ENCODE results near the gene LAMTOR4.
"Not testable (repeated sequence)": the region's sequence is repeated elsewhere in the genome, so short reads cannot be mapped to it uniquely, and the experiment has no call there.

The LAMTOR4 gene

GRCh38 chr7:100130608-100131453, 17.9 kb upstream of the LAMTOR4 start:
- H3K27ac Mint-ChIP-seq: no peak overlapping the region
- H3K4me3 Mint-ChIP-seq: no peak overlapping the region
- no peaks in the 10 kb centered on the region for H3K9me3 Mint-ChIP-seq
- H3K27me3 Mint-ChIP-seq: no peaks in the 10 kb centered on the region
- no peaks in the 10 kb centered on the region for H3K36me3 Mint-ChIP-seq
- H3K4me1 Mint-ChIP-seq: peaks cover 33% of the 10 kb centered on the region
- no peak for ATAC-seq

GRCh38 chr7:100132126-100132525, 16.6 kb upstream of the LAMTOR4 start:
- H3K36me3 Mint-ChIP-seq: no peaks in the 10 kb centered on the region
- H3K4me1 Mint-ChIP-seq: peaks cover 27% of the 10 kb centered on the region
- H3K4me3 Mint-ChIP-seq: no peak overlapping the region
- no peaks in the 10 kb centered on the region for H3K27me3 Mint-ChIP-seq
- ATAC-seq: no peak
- no peak overlapping the region for H3K27ac Mint-ChIP-seq
- no peaks in the 10 kb centered on the region for H3K9me3 Mint-ChIP-seq

GRCh38 chr7:100132697-100133151, 16.0 kb upstream of the LAMTOR4 start:
- H3K9me3 Mint-ChIP-seq: no peaks in the 10 kb centered on the region
- H3K27ac Mint-ChIP-seq: no peak overlapping the region
- no peaks in the 10 kb centered on the region for H3K27me3 Mint-ChIP-seq
- H3K36me3 Mint-ChIP-seq: no peaks in the 10 kb centered on the region
- ATAC-seq: peak; percentile 82
- peaks cover 30% of the 10 kb centered on the region for H3K4me1 Mint-ChIP-seq
- H3K4me3 Mint-ChIP-seq: no peak overlapping the region

GRCh38 chr7:100137851-100138760, 10.6 kb upstream of the LAMTOR4 start:
- ATAC-seq: peak; percentile 86
- no peaks in the 10 kb centered on the region for H3K27me3 Mint-ChIP-seq
- H3K36me3 Mint-ChIP-seq: no peaks in the 10 kb centered on the region
- H3K4me1 Mint-ChIP-seq: peaks cover 18% of the 10 kb centered on the region
- H3K4me3 Mint-ChIP-seq: no peak overlapping the region
- H3K9me3 Mint-ChIP-seq: no peaks in the 10 kb centered on the region
- peak overlapping the region; percentile 58 for H3K27ac Mint-ChIP-seq

- Mint-ChIP-seq H3K4me1 (peaks cover 18% of the 10 kb centered on the region), H3K36me3 (no peaks in the 10 kb centered on the region), H3K27ac (no peak overlapping the region), H3K4me3 (no peak overlapping the region), H3K9me3 (no peaks in the 10 kb centered on the region), H3K27me3 (no peaks in the 10 kb centered on the region)
- ATAC-seq: no peak
These were observed 7.2 kb upstream of the LAMTOR4 start for GRCh38 chr7:100141555-100141949.

DNA sequence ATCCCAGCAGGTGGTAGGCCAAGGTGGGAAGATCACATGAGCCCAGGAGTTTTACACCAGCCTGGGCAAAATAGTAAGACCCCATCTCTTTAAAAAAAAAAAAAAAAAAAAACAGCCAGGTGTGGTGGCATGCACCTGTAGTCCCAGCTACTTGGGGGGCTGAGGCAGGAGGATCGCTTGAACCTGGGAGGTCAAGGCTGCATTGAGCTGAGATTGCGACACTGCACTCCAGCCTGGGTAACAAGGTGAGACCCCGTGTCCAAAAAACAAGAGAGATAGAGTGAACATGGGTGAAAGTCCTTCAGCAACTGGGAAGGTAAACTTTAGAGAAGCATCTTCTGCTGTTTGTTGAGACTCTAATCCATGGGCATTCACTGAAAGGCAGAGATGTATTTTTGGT, 6.3 kb upstream of the LAMTOR4 start:
- H3K36me3 Mint-ChIP-seq: no peaks in the 10 kb centered on the region
- no peaks in the 10 kb centered on the region for H3K27me3 Mint-ChIP-seq
- H3K9me3 Mint-ChIP-seq: no peaks in the 10 kb centered on the region
- H3K27ac Mint-ChIP-seq: no peak overlapping the region
- no peak for ATAC-seq
- no peak overlapping the region for H3K4me3 Mint-ChIP-seq
- H3K4me1 Mint-ChIP-seq: peaks cover 17% of the 10 kb centered on the region

DNA sequence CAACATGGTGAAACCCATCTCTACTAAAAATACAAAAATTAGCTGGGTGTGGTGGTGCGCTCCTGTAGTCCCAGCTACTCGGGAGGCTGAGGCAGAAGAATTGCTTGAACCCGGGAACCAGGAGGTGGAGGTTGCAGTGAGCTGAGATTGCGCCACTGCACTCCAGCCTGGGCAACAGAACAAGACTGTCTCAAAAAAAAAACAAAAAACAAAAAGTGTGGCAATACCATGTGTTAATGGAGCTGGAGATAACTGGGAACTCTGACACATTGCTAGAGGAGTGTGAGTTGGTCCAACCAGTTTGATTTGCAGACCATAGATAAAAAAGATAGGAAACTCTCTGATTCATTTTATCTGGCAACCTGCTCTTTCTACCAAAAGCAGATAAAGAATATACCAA, 2.4 kb upstream of the LAMTOR4 start:
- H3K4me1 Mint-ChIP-seq: peaks cover 25% of the 10 kb centered on the region

DNA sequence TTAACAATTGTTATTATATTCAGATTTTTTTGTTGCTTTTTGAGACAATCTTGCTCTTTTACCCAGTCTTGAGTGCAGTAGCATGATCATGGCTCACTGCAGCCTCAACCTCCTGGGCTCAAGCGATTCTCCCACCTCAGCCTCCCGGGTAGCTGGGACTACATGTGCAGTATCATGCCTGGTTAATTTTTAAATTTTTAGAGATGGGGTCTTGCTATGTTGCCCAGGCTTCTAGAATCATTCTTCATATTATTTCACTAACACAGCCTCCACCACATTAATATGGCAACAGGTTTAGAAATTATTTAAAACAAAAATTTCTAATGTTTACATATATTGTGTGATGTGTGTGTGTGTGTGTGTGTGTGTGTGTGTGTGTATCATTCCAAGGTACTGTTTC, 1.4 kb upstream of the LAMTOR4 start:
- Mint-ChIP-seq H3K4me1 (peaks cover 29% of the 10 kb centered on the region), H3K36me3 (peaks cover 11% of the 10 kb centered on the region), H3K27me3 (no peaks in the 10 kb centered on the region), H3K27ac (no peak overlapping the region), H3K9me3 (no peaks in the 10 kb centered on the region), H3K4me3 (no peak overlapping the region)
- ATAC-seq: no peak

More for the DNA sequence above, 2.4 kb upstream of the LAMTOR4 start:
- H3K4me3 Mint-ChIP-seq, H3K36me3 Mint-ChIP-seq, H3K9me3 Mint-ChIP-seq, H3K27ac Mint-ChIP-seq, ATAC-seq, H3K27me3 Mint-ChIP-seq: not testable (repeated sequence)

DNA sequence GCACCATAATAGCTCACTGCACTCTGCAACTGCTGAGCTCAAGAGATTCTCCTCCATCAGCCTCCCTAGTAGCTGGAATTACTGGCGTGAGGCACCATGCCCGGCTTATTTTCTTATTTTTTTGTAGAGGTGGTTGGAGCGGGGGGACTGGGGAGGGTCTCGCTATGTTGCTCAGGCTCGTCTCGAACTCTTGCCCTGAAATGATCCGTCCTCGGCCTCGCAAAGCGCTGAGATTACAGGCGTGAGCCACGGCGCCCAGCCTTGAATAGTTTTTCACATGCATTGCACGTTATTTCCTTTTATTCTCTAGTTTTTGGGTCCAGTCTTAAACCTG, 526 bp upstream of the LAMTOR4 start:
- peak overlapping the region; percentile 97 for H3K4me3 Mint-ChIP-seq
- H3K9me3 Mint-ChIP-seq: no peaks in the 10 kb centered on the region
- H3K27me3 Mint-ChIP-seq: no peaks in the 10 kb centered on the region
- peak overlapping the region; percentile 96 for H3K27ac Mint-ChIP-seq
- ATAC-seq: no peak
- H3K4me1 Mint-ChIP-seq: peaks cover 38% of the 10 kb centered on the region
- peaks cover 20% of the 10 kb centered on the region for H3K36me3 Mint-ChIP-seq

- ATAC-seq: no peak
- Mint-ChIP-seq H3K27me3 (no peaks in the 10 kb centered on the region), H3K36me3 (peaks cover 30% of the 10 kb centered on the region), H3K27ac (peak overlapping the region; percentile 20), H3K4me3 (no peak overlapping the region), H3K9me3 (no peaks in the 10 kb centered on the region), H3K4me1 (peaks cover 60% of the 10 kb centered on the region)
These were observed 3.7 kb downstream of the LAMTOR4 start for GRCh38 chr7:100152404-100152803.

DNA sequence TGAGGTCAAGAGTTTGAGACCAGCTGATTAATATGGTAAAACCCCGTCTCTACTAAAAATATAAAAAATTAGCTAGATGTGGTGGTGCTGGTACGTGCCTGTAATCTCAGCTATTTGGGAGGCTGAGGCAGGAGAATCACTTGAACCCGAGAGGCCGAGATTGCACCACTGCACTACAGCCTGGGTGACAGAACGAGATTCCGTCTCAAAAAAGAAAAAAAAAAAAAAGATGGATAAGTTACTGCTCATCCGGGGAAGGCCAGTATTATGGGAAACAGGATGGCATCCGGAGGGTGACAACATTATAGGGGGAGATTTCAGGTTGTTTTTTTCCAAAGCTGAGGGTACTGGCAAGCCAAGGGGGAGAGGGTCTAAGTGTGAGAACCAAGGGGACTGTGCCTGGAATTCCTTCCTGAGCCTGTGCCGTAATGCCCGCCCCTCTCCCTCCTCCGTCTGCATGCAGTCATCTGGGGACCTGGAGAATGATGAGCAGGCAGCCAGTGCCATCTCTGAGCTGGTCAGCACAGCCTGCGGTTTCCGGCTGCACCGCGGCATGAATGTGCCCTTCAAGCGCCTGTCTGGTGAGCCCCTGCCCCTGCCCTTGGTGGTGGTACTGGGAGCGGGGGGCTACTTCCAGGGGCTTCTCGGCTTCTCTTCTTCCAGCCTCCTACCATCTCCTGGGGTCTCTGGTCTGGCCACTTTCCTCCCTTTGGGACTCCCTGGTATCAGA, 4.4 kb downstream of the LAMTOR4 start:
- H3K27me3 Mint-ChIP-seq: no peaks in the 10 kb centered on the region
- peak overlapping the region; percentile 20 for H3K27ac Mint-ChIP-seq
- no peak overlapping the region for H3K4me3 Mint-ChIP-seq
- peaks cover 30% of the 10 kb centered on the region for H3K36me3 Mint-ChIP-seq
- no peaks in the 10 kb centered on the region for H3K9me3 Mint-ChIP-seq
- peaks cover 64% of the 10 kb centered on the region for H3K4me1 Mint-ChIP-seq
- ATAC-seq: no peak

DNA sequence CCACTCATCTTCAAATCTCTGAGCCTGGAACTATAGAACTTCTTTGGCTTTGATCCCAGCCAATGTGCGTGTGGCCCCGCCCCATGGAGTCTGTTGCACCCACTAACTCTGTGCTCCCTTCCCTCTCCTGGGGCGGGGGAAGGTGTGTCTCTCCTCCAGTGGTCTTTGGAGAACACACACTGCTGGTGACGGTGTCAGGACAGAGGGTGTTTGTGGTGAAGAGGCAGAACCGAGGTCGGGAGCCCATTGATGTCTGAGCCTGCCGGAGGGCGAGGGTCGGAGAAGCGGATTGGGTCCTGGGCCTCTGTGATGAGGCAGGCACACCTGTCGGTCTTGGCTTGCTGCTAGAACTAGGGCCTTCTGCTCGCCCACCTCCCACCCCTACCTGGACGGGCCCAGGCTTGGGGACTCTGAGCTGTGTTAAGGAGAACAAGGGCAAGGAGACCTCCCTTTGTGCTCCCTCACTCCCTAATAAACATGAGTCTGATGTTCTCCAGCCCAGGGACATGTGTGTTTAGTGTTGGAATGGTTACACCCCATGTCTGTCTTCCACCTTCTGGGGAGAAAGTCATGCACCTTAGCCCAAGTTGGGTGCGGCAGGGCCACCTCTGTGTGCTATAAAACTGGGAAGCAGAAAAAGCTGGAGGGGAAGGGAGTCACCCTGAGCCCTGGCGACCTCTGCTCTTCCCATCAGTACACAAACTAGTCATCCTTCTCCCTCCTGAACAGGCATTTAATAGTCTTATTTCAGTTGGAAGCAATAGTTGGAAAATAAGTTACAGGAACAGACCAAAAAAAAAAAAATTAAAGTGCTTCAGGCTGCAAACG, 5.2 kb downstream of the LAMTOR4 start:
- Mint-ChIP-seq H3K27ac (no peak overlapping the region), H3K36me3 (peaks cover 30% of the 10 kb centered on the region), H3K27me3 (no peaks in the 10 kb centered on the region), H3K9me3 (no peaks in the 10 kb centered on the region), H3K4me1 (peaks cover 61% of the 10 kb centered on the region), H3K4me3 (no peak overlapping the region)
- no peak for ATAC-seq

- no peak overlapping the region for H3K27ac Mint-ChIP-seq
- H3K27me3 Mint-ChIP-seq: no peaks in the 10 kb centered on the region
- H3K4me3 Mint-ChIP-seq: no peak overlapping the region
- H3K4me1 Mint-ChIP-seq: peaks cover 63% of the 10 kb centered on the region
- ATAC-seq: no peak
- no peaks in the 10 kb centered on the region for H3K9me3 Mint-ChIP-seq
- H3K36me3 Mint-ChIP-seq: peaks cover 30% of the 10 kb centered on the region
These were observed 6.2 kb downstream of the LAMTOR4 start for GRCh38 chr7:100154651-100155491.
